ENCODE measurements around the gene MYO16.

DNA sequence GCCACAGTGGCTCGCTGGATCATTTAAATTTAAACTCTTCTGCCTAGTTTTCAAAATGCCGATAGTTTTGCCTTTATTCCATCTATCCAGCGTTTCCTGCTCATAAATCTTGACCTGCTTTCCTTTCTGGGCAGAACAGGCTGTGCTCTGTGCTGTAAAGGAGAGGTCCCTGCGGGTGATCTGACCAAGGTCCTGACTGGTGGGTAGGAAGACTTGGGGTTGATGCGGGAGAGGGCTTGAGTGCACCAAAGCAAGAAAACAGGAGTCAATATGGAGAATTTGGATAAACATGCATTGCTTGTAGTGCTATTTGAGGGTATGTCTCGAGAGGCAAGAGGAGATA, 533.6 kb downstream of the MYO16 start:
- TF ChIP-seq, protein P1, sequence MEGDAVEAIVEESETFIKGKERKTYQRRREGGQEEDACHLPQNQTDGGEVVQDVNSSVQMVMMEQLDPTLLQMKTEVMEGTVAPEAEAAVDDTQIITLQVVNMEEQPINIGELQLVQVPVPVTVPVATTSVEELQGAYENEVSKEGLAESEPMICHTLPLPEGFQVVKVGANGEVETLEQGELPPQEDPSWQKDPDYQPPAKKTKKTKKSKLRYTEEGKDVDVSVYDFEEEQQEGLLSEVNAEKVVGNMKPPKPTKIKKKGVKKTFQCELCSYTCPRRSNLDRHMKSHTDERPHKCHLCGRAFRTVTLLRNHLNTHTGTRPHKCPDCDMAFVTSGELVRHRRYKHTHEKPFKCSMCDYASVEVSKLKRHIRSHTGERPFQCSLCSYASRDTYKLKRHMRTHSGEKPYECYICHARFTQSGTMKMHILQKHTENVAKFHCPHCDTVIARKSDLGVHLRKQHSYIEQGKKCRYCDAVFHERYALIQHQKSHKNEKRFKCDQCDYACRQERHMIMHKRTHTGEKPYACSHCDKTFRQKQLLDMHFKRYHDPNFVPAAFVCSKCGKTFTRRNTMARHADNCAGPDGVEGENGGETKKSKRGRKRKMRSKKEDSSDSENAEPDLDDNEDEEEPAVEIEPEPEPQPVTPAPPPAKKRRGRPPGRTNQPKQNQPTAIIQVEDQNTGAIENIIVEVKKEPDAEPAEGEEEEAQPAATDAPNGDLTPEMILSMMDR (IDR thresholded peaks at IDR 0.05): no peak
- TF ChIP-seq MAFK (IDR thresholded peaks at IDR 0.05; ENCODE audit: partially characterized antibody) (no peak), CHD2 (IDR thresholded peaks at IDR 0.05; ENCODE audit: low read length, partially characterized antibody) (no peak)
- TF ChIP-seq, protein P2, sequence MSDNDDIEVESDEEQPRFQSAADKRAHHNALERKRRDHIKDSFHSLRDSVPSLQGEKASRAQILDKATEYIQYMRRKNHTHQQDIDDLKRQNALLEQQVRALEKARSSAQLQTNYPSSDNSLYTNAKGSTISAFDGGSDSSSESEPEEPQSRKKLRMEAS (IDR thresholded peaks at IDR 0.05): no peak
